C4-2B (cell line): ENCODE data around the gene KNOP1.

Source experiments
- CTCF ChIP-seq: fragments of 450-650 bp; conservative IDR thresholded peaks from 2 replicates; pipeline ENCODE4 v1.5.1; 2017; ENCODE audit warnings: mild to moderate bottlenecking
- ZFX ChIP-seq: fragments of 450-650 bp; IDR thresholded peaks from 2 replicates; pipeline ENCODE4 v1.6.1; 2017

- TF ChIP-seq CTCF = no peak
- TF ChIP-seq ZFX = no peak
Measured at GRCh38 chr16:19744670-19745069, 26.6 kb upstream of the KNOP1 start.
